Hypothalamus (tissue), 51 donors: ENCODE measurements around the gene PRKCSH.

Experiments used
- DNase-seq, 51 donors: peaks; one replicate each; lab custom pipeline; 2025; lab: John Stamatoyannopoulos, UW

The PRKCSH gene

GRCh38 chr19:11486661-11487503 lies 51.4 kb downstream of the PRKCSH start:
- DNase-seq = no peak

GRCh38 chr19:11489378-11489777 lies 53.9 kb downstream of the PRKCSH start:
- DNase-seq = no peak

- DNase-seq = no peak
These were observed 59.3 kb downstream of the PRKCSH start for GRCh38 chr19:11494634-11495285.

- DNase-seq = peak in 3 of 51 donors; percentile 5 to 35 (median 15)
These were observed 60.0 kb downstream of the PRKCSH start for GRCh38 chr19:11495481-11495880.

- no peak for DNase-seq
These were observed 60.5 kb downstream of the PRKCSH start for GRCh38 chr19:11495885-11496284.

GRCh38 chr19:11496391-11497163 lies 61.1 kb downstream of the PRKCSH start:
- peak in 29 of 51 donors; percentile 1 to 51 (median 13) for DNase-seq

GRCh38 chr19:11499220-11499726 lies 63.8 kb downstream of the PRKCSH start:
- no peak for DNase-seq

- no peak for DNase-seq
These were observed 64.5 kb downstream of the PRKCSH start for GRCh38 chr19:11499890-11500420.
